ENCODE results near the gene ARHGAP15. TPM values are rescaled to one million over a fixed set of nuclear protein-coding genes. Genes with fewer than 3 reads are reported as not detected.

The ARHGAP15 gene
- total RNA-seq, 1 experiment from 2014 or later: 0.41 TPM

DNA sequence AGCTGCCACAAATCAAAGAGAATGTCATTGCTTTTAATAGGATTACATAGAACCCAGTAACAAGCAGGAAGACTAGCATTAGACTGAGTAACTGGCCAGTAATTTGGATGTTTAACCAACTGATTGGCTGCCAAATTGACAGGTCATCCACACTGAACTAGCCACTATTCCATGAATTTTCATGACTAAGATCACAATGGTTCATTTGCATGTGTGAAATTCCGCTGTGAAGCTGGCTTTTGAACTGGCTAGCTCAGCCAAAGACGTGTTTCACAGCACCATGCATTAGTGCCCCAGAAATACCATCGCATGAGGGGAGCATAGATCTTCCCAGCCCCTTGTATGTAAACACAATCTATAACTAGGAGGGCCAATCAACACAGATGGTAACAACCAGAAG is 649.8 kb downstream of the ARHGAP15 start:
- no peaks in the 10 kb centered on the region for H3K27me3 ChIP-seq (ENCODE audit: control insufficient read depth, insufficient read depth, low read length)
- CTCF ChIA-PET: no interaction called here
- no peaks in the 10 kb centered on the region for H3K4me1 ChIP-seq (ENCODE audit: control insufficient read depth, insufficient read depth, low read length)
- no TSS peak for BruUV-seq (replicated peaks)
- TF ChIP-seq POLR2AphosphoS5 (IDR thresholded peaks at IDR 0.05; ENCODE audit: low read depth, low read length) (no peak), SIN3A (IDR thresholded peaks at IDR 0.05; ENCODE audit: borderline replicate concordance, insufficient read depth, low read depth, low read length) (no peak), TCF7L2 (IDR thresholded peaks at IDR 0.05; ENCODE audit: low read depth, low read length) (no peak)
- TF ChIP-seq, protein P1, sequence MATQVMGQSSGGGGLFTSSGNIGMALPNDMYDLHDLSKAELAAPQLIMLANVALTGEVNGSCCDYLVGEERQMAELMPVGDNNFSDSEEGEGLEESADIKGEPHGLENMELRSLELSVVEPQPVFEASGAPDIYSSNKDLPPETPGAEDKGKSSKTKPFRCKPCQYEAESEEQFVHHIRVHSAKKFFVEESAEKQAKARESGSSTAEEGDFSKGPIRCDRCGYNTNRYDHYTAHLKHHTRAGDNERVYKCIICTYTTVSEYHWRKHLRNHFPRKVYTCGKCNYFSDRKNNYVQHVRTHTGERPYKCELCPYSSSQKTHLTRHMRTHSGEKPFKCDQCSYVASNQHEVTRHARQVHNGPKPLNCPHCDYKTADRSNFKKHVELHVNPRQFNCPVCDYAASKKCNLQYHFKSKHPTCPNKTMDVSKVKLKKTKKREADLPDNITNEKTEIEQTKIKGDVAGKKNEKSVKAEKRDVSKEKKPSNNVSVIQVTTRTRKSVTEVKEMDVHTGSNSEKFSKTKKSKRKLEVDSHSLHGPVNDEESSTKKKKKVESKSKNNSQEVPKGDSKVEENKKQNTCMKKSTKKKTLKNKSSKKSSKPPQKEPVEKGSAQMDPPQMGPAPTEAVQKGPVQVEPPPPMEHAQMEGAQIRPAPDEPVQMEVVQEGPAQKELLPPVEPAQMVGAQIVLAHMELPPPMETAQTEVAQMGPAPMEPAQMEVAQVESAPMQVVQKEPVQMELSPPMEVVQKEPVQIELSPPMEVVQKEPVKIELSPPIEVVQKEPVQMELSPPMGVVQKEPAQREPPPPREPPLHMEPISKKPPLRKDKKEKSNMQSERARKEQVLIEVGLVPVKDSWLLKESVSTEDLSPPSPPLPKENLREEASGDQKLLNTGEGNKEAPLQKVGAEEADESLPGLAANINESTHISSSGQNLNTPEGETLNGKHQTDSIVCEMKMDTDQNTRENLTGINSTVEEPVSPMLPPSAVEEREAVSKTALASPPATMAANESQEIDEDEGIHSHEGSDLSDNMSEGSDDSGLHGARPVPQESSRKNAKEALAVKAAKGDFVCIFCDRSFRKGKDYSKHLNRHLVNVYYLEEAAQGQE (IDR thresholded peaks at IDR 0.05; ENCODE audit: insufficient read depth in 1 of 2, low read depth in 2 of 2, low read length in 1 of 2): no peak
- TF ChIP-seq, protein P2, sequence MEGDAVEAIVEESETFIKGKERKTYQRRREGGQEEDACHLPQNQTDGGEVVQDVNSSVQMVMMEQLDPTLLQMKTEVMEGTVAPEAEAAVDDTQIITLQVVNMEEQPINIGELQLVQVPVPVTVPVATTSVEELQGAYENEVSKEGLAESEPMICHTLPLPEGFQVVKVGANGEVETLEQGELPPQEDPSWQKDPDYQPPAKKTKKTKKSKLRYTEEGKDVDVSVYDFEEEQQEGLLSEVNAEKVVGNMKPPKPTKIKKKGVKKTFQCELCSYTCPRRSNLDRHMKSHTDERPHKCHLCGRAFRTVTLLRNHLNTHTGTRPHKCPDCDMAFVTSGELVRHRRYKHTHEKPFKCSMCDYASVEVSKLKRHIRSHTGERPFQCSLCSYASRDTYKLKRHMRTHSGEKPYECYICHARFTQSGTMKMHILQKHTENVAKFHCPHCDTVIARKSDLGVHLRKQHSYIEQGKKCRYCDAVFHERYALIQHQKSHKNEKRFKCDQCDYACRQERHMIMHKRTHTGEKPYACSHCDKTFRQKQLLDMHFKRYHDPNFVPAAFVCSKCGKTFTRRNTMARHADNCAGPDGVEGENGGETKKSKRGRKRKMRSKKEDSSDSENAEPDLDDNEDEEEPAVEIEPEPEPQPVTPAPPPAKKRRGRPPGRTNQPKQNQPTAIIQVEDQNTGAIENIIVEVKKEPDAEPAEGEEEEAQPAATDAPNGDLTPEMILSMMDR (IDR thresholded peaks at IDR 0.05): no peak
- no peaks in the 10 kb centered on the region for H3K9me3 ChIP-seq (ENCODE audit: control insufficient read depth, insufficient read depth, low read depth, low read length)
- no peaks in the 10 kb centered on the region for H3K36me3 ChIP-seq (ENCODE audit: control insufficient read depth, insufficient read depth, low read length)
- in situ Hi-C loops (cut with HindIII; ENCODE audit: low pct_unique_long_range_greater_than_20kb, low sequenced_read_pairs): no loop called here
- intact Hi-C loops (cut with micrococcal nuclease; ENCODE audit: unreplicated experiment): no loop called here
- no peak overlapping the region for H3K4me3 ChIP-seq (ENCODE audit: low read depth in 2 of 2, low read length in 2 of 2)
- no peak for DNase-seq (ENCODE audit: low read depth, low spot score)
- ATAC-seq: no peak
- H3K27ac ChIP-seq (ENCODE audit: low read length): no peak overlapping the region
- POLR2A ChIA-PET: no interaction called here

DNA sequence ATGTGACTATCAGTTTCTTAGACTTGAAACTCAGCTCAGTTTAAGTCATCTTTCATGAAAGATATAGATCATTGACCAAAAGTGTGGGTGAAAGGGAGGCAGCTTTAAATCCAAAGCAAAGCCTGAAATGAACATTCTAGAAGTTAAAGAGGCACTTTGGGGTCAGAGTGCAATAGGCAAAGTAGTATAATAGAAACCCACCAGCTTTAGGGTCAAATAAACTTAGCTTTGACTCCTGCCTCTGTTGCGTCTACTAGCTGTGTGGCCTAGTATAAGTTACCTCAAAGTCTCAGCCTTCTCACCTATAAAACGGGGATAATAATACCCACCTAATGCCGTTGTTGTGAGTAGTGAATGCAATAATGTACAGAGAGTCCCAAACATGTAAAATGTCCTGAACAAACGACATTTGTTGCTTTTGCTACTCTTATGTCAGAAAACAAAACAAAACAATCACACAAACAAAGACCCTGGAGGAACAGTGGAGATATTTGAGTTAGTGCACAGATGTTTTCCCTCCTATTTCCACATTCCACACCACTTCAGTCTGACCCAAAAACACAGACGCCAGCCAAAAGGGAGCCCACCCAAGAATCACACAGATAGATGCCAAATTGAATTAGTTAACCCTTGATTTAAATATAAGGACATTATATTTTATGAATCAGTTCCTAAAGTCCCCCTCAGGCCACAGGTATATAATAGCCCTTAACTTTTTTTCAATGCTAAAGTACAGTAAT is 657.0 kb downstream of the ARHGAP15 start:
- no peak for DNase-seq (ENCODE audit: low read depth, low spot score)
- ChIA-PET CTCF (no interaction called here), POLR2A (no interaction called here)
- Histone ChIP-seq H3K4me3 (ENCODE audit: low read depth in 2 of 2, low read length in 2 of 2) (no peak overlapping the region), H3K27me3 (ENCODE audit: control insufficient read depth, insufficient read depth, low read length) (no peaks in the 10 kb centered on the region), H3K4me1 (ENCODE audit: control insufficient read depth, insufficient read depth, low read length) (no peaks in the 10 kb centered on the region), H3K9me3 (ENCODE audit: control insufficient read depth, insufficient read depth, low read depth, low read length) (no peaks in the 10 kb centered on the region), H3K36me3 (ENCODE audit: control insufficient read depth, insufficient read depth, low read length) (no peaks in the 10 kb centered on the region), H3K27ac (ENCODE audit: low read length) (no peak overlapping the region)
- in situ Hi-C loops (cut with HindIII; ENCODE audit: low pct_unique_long_range_greater_than_20kb, low sequenced_read_pairs) (no loop called here), intact Hi-C loops (cut with micrococcal nuclease; ENCODE audit: unreplicated experiment) (no loop called here)
- BruUV-seq (replicated peaks): no TSS peak
- TF ChIP-seq, protein P1 (IDR thresholded peaks at IDR 0.05; ENCODE audit: insufficient read depth in 1 of 2, low read depth in 2 of 2, low read length in 1 of 2): no peak
- TF ChIP-seq SIN3A (IDR thresholded peaks at IDR 0.05; ENCODE audit: borderline replicate concordance, insufficient read depth, low read depth, low read length): no peak
- no peak for ATAC-seq
